IMR-90 (cell line): ENCODE data around the gene SPINT1.

Source experiments
- CEBPB ChIP-seq: IDR thresholded peaks from 2 replicates; pipeline ENCODE4 v1.6.1; 2012; ENCODE audit warnings: low read depth, low read length, improper control_type of control experiment
- CTCF ChIP-seq: conservative IDR thresholded peaks from 2 replicates; pipeline ENCODE4 v1.5.1; 2012; ENCODE audit warnings: mild to moderate bottlenecking, low read depth, low read length, improper control_type of control experiment
- ELK1 ChIP-seq: fragments of 150-350 bp; IDR thresholded peaks from 2 replicates; pipeline ENCODE4 v1.6.1; 2016; ENCODE audit warnings: low read depth, mild to moderate bottlenecking, low read length, moderate library complexity, borderline replicate concordance
- FOS ChIP-seq: fragments of 150-350 bp; IDR thresholded peaks from 2 replicates; pipeline ENCODE4 v1.6.1; 2016; ENCODE audit warnings: low read depth, low read length
- MAFK ChIP-seq: IDR thresholded peaks from 2 replicates; pipeline ENCODE4 v1.6.1; 2012; ENCODE audit warnings: low read depth, low read length, improper control_type of control experiment
- MAZ ChIP-seq: IDR thresholded peaks from 2 replicates; pipeline ENCODE4 v1.6.1; 2012; ENCODE audit warnings: low read depth, mild to moderate bottlenecking, low read length, improper control_type of control experiment, moderate library complexity, borderline replicate concordance
- MXI1 ChIP-seq: IDR thresholded peaks from 2 replicates; pipeline ENCODE4 v1.6.1; 2012; ENCODE audit warnings: low read depth, mild to moderate bottlenecking, low read length, moderate library complexity, borderline replicate concordance
- NFE2L2 ChIP-seq: fragments of 150-350 bp; IDR thresholded peaks from 2 replicates; pipeline ENCODE4 v1.6.1; 2016; ENCODE audit warnings: low read depth, mild to moderate bottlenecking, low read length
- POLR2A ChIP-seq: IDR thresholded peaks from 2 replicates; pipeline ENCODE4 v1.6.1; 2012; ENCODE audit warnings: mild to moderate bottlenecking, low read depth, low read length
- RAD21 ChIP-seq: IDR thresholded peaks from 2 replicates; pipeline ENCODE4 v1.6.1; 2012; ENCODE audit warnings: low read length, improper control_type of control experiment
- RCOR1 ChIP-seq: IDR thresholded peaks from 2 replicates; pipeline ENCODE4 v1.6.1; 2012; ENCODE audit warnings: mild to moderate bottlenecking, low read length, improper control_type of control experiment; ENCODE audit not compliant: insufficient replicate concordance
- RFX5 ChIP-seq: IDR thresholded peaks from 2 replicates; pipeline ENCODE4 v1.8.0; 2012; ENCODE audit warnings: low read depth, mild to moderate bottlenecking, low read length, moderate library complexity
- SMC3 ChIP-seq: fragments of 150-350 bp; IDR thresholded peaks from 2 replicates; pipeline ENCODE4 v1.6.1; 2016; ENCODE audit warnings: low read depth, mild to moderate bottlenecking, antibody characterized with exemption, low read length, moderate library complexity
- USF2 ChIP-seq: fragments of 150-350 bp; IDR thresholded peaks from 2 replicates; pipeline ENCODE4 v1.6.1; 2017; ENCODE audit warnings: mild to moderate bottlenecking, antibody characterized with exemption, low read length, low read depth

GRCh38 chr15:40796041-40796440 is 47.8 kb upstream of the SPINT1 start:
- TF ChIP-seq CTCF (no peak), POLR2A (no peak), RFX5 (no peak), CEBPB (no peak), RCOR1 (no peak), FOS (no peak), RAD21 (no peak), MAZ (no peak), NFE2L2 (no peak), MXI1 (no peak), USF2 (no peak), MAFK (no peak), SMC3 (no peak), ELK1 (no peak)
